Right cardiac atrium (tissue), 5 donors: ENCODE data around the gene GRIK2. TPM values are rescaled to one million over a fixed set of nuclear protein-coding genes. Genes with fewer than 3 reads are reported as not detected.

Experiments used
- ATAC-seq, 2 donors: fragments of 200-7000 bp; cut with Tn5 transposase; one replicate each; pipeline versions ENCODE4 v1.8.0 to v1.9.1; 2020; ENCODE audit warnings: moderate library complexity in 2 of 2, mild to moderate bottlenecking in 1 of 2
- DNase-seq, 3 donors: peaks; one replicate each; pipeline ENCODE4 v3.0.0-alpha.2; 2020
- H3K27ac ChIP-seq: one replicate; pipeline ENCODE4 v1.5.1; 2013; ENCODE audit warnings: mild to moderate bottlenecking, low read length, control low read depth, moderate library complexity
- H3K27me3 ChIP-seq: one replicate; pipeline ENCODE4 v1.6.1; 2013; ENCODE audit not compliant: control insufficient read depth, insufficient read depth
- H3K4me1 ChIP-seq: one replicate; pipeline ENCODE4 v1.6.1; 2013; ENCODE audit warnings: low read length; ENCODE audit not compliant: control insufficient read depth, insufficient read depth
- H3K4me3 ChIP-seq: one replicate; pipeline ENCODE4 v1.5.1; 2013; ENCODE audit warnings: low read length, control low read depth
- H3K9me3 ChIP-seq: one replicate; pipeline ENCODE4 v1.6.1; 2013; ENCODE audit warnings: low read length; ENCODE audit not compliant: control insufficient read depth
- WGBS: extraction: QIAGEN DNeasy Blood & Tissue Kit; methylation state at CpG from one replicate; pipeline ENCODE4 v1.1.7; 2013; 5-methylcytosine and 5-hydroxymethylcytosine counted together
- intact Hi-C, 4 donors: fragments of 100-400 bp; cut with DNase I; formaldehyde crosslinking; loops; one replicate each; pipeline versions ENCODE4 v1.11.0 to v1.14.0; 2022 to 2023
- polyA plus RNA-seq: library from polyadenylated mRNA; stranded (reverse); fragments of 200-250 nt; gene quantifications from one replicate; pipeline ENCODE4 v1.2.3, GENCODE V29; 2013
- total RNA-seq, 4 donors: library from RNA; stranded (reverse); fragmentation: NEBNext Ultra II Directional; extraction: Animal tissue kit (Norgen Biotek cat#: 25700); gene quantifications; one replicate each; pipeline ENCODE4 v1.2.1, GENCODE V29; 2021
- donor health status: healthy with polysubstance abuse.
- donor health status: DM: no; HTN: yes; CAD: no.
- donor health status: DM: no; HTN: no; CAD: no.
- donor health status: DM: no; HTN: yes; CAD: no; lungs with severe emphysema.
- donor health status: DM: yes; HTN: yes; CAD: no.

The GRIK2 gene
- total and polyA plus RNA-seq, 5 donors: 7.6 to 26.7 (median 15.2) TPM

DNA sequence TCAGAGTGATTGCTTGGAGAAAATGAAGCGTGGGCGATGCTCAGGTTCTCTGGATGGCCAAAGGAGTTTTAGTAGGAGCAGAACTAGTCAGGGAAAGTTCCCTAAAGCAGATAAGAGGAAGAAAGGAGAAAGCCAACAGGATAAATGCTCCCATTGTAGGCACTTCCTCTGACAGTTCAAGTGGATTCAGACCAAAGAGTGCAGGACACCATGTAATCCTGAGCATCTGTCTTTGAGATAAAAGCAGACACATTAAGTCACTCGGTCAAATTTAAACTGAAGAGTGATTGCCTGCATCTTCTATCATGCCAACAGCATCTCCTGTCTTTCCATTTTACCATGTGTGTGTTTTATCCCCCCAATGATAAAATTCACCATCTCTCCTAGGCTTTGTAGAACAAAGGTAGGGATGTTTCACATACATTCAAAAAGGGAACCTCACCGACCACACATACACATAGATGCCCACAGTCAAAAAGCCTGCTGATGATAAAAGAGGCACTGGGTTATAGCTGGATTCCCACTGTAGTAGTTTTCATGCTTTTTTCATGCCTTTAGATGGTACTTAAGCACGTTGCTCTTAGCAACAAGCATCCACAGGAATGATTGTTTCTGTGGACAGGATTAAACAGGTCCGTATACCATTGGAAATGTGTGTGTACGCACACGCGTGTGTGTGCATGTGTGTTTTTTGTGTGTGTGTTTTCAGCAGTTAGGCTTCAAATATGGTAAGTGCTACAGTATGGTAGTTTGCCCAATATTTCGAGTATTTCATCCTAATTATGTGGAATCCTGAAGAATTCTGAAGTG, 7.0 kb downstream of the GRIK2 start:
- no peaks in the 10 kb centered on the region for H3K4me1 ChIP-seq
- no peaks in the 10 kb centered on the region for H3K27me3 ChIP-seq
- DNase-seq: no peak
- intact Hi-C loops: no loop called here
- WGBS: 26% methylated on average over 10 of the region's 10 CpGs
- ATAC-seq: no peak
- no peak overlapping the region for H3K27ac ChIP-seq
- no peak overlapping the region for H3K4me3 ChIP-seq
- no peaks in the 10 kb centered on the region for H3K9me3 ChIP-seq

- intact Hi-C loops: no loop called here
- Histone ChIP-seq H3K9me3 (no peaks in the 10 kb centered on the region), H3K27ac (no peak overlapping the region), H3K4me3 (no peak overlapping the region), H3K27me3 (no peaks in the 10 kb centered on the region), H3K4me1 (no peaks in the 10 kb centered on the region)
- no peak for ATAC-seq
- no peak for DNase-seq
- 25% methylated on average over 10 of the region's 10 CpGs for WGBS
These were observed 7.7 kb downstream of the GRIK2 start for GRCh38 chr6:101401171-101401570.

DNA sequence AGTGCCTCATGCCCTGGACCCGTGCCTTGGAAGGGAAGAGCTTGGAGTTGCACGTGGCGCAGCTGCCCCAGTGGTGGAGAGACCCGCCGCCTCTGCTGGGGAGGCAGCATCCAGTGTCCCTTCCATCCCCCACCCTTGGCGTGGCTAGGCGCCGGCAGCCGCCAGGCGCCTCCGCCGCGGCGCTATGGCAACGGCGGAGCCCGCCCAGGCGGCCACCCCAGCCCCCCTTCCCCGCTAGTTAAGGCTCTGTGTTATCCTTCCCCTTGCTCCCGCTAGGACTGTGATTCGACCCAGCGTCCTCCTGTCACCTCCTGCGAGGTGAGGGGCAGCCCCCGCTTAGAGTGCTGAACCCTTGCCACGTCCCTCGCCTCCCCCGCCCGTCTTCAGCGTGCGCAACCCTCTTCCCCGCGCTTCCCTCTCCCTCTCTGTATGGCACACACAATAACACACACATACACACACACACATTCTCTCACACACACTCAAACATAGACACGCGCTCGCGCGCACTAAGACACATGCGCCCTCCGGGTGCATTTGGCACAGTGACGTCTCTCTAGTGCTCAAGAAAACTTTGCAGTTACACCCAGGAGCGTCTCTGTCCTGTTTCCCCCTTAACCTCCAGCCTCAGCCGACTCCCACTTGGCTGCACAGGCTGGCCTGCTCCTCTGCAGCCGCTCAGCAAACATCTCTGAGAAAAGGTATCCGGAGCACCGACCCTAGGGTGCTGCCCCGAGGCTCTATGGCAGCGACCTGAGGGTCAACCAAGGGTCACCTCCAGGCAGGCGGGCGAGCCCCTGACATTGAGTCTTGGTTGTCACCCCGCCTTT, 8.5 kb downstream of the GRIK2 start:
- Histone ChIP-seq H3K27me3 (no peaks in the 10 kb centered on the region), H3K4me1 (no peaks in the 10 kb centered on the region), H3K27ac (peak overlapping the region; percentile 68), H3K4me3 (peak overlapping the region; percentile 43), H3K9me3 (no peaks in the 10 kb centered on the region)
- ATAC-seq (peak; percentile 88 to 89), DNase-seq (peak; percentile 38 to 88 (median 76))
- WGBS: 3% methylated on average over 50 of the region's 50 CpGs
- intact Hi-C loops: no loop called here

DNA sequence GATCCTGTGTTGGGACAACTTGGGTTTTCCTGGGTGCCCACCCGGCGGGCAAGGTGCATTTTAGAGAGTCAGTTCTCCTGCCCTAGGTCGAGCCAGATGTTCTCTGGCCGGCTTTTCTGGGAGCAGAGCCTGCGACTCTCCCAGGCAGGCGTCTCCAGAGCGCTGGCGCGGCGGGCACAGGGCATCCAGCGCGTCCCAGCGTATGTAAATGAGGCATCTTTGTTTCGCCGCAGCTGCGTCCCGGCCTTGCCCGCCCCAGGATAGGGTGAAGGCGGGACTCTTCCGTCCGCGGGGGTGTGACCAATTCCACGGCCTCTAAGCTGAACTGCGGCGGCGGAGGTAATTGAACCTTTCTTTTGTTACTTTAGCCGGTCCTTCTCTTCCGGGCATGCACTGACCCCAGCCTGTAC, 9.1 kb downstream of the GRIK2 start:
- Histone ChIP-seq H3K4me3 (peak overlapping the region; percentile 43), H3K27ac (peak overlapping the region; percentile 68), H3K27me3 (no peaks in the 10 kb centered on the region), H3K9me3 (no peaks in the 10 kb centered on the region), H3K4me1 (no peaks in the 10 kb centered on the region)
- WGBS: 5% methylated on average over 28 of the region's 28 CpGs
- intact Hi-C loops: no loop called here
- peak; percentile 43 to 80 (median 70) for DNase-seq
- peak; percentile 85 for ATAC-seq

DNA sequence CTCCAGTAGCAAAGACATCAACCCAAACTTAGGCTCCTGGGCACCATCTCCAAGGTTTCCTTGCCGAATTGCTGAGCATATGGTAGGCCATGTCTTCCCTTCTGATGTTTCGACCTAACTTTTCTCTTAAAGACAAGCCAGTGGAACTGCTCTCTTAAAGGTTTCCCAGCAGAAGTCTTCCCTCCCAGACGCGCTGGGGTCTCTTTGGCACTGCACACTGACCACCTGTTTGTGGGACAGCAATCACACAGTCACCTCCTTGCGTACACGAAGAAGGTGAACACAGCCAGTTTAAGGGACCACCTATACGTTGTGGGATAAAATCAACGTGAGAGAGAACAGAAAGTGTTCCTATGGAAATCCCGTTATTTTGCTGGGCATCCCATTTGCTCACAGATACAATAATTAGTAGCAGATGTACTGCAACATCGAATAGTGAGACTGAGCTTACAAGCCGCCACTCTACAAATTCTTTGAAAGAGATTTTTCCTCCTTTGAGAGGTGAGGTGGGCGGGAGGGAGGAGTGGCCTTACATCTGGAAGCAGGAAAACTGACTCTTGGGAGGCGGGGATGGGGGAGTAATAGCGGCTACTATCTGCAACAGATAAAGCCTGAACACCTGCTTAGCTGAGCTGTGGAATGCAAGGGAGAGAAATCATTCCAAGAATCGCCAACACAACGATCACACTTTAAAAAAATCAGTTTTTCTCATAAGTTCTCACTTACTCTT, 9.9 kb downstream of the GRIK2 start:
- ATAC-seq (no peak), DNase-seq (no peak)
- Histone ChIP-seq H3K27ac (peak overlapping the region; percentile 9), H3K4me3 (peak overlapping the region; percentile 43), H3K4me1 (no peaks in the 10 kb centered on the region), H3K27me3 (no peaks in the 10 kb centered on the region), H3K9me3 (no peaks in the 10 kb centered on the region)
- intact Hi-C loops: no loop called here
- WGBS: 13% methylated on average over 16 of the region's 16 CpGs

DNA sequence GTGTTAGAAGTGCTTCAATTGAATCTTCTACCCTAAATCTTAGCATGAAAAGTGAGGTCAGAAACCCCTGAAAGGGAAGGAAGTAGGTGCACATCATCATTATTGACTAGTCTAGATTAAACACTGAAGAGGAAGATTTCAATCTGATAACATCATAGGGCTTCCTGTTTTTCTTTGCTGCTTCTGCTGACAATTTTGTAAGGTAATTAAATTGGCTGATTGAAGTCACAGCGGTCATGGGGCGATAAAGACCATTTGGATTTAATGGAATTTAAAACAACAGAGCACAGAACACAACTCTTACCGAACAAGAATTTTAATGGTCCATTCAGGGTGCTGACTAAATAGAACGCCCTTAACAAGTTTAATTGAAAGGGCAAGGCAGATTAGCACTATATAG, 11.3 kb downstream of the GRIK2 start:
- Histone ChIP-seq H3K4me3 (no peak overlapping the region), H3K4me1 (no peaks in the 10 kb centered on the region), H3K27ac (no peak overlapping the region), H3K27me3 (no peaks in the 10 kb centered on the region), H3K9me3 (no peaks in the 10 kb centered on the region)
- intact Hi-C loops: no loop called here
- DNase-seq (no peak), ATAC-seq (no peak)
- 55% methylated on average over 4 of the region's 4 CpGs for WGBS

- DNase-seq (no peak), ATAC-seq (no peak)
- Histone ChIP-seq H3K4me1 (no peaks in the 10 kb centered on the region), H3K9me3 (no peaks in the 10 kb centered on the region), H3K27ac (no peak overlapping the region), H3K27me3 (no peaks in the 10 kb centered on the region), H3K4me3 (no peak overlapping the region)
- intact Hi-C loops: no loop called here
These were observed 20.3 kb downstream of the GRIK2 start for GRCh38 chr6:101413773-101414172.

- no peak for ATAC-seq
- 61% methylated on average over 1 of the region's 1 CpG for WGBS
- intact Hi-C loops: no loop called here
- no peak overlapping the region for H3K4me3 ChIP-seq
- no peak overlapping the region for H3K27ac ChIP-seq
- DNase-seq: no peak
- H3K4me1 ChIP-seq: no peaks in the 10 kb centered on the region
- no peaks in the 10 kb centered on the region for H3K27me3 ChIP-seq
- H3K9me3 ChIP-seq: no peaks in the 10 kb centered on the region
These were observed 24.4 kb downstream of the GRIK2 start for GRCh38 chr6:101417900-101418299.

GRCh38 chr6:101422251-101422650, 28.7 kb downstream of the GRIK2 start:
- Histone ChIP-seq H3K27ac (no peak overlapping the region), H3K27me3 (no peaks in the 10 kb centered on the region), H3K4me3 (no peak overlapping the region), H3K9me3 (no peaks in the 10 kb centered on the region), H3K4me1 (no peaks in the 10 kb centered on the region)
- 82% methylated on average over 1 of the region's 1 CpG for WGBS
- intact Hi-C loops: no loop called here
- DNase-seq: no peak
- no peak for ATAC-seq

- DNase-seq: no peak
- H3K27ac ChIP-seq: no peak overlapping the region
- no peak for ATAC-seq
- WGBS: 90% methylated on average over 1 of the region's 1 CpG
- intact Hi-C loops: no loop called here
- H3K4me3 ChIP-seq: no peak overlapping the region
- no peaks in the 10 kb centered on the region for H3K4me1 ChIP-seq
- H3K27me3 ChIP-seq: no peaks in the 10 kb centered on the region
- H3K9me3 ChIP-seq: no peaks in the 10 kb centered on the region
These were observed 29.3 kb downstream of the GRIK2 start for GRCh38 chr6:101422811-101423210.

DNA sequence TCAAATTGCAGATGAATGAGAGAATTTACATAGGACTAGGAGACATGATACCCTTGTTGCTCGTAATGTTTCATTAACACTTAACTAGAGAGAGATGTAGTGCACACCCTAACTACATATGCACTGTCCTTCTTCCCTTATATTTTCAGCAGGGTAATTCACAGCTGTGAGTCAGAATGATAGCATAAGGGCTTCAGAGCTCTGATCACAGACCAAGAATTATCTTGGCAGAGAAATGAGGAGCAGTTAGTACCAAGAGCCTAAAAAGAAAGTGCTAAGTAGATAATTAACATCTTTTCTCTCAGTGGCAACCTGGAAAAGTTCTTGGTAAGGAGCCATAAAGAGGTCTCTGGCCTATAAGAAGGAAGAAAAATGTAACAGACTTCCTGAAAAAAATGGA, 35.8 kb downstream of the GRIK2 start:
- WGBS: 34% methylated on average over 1 of the region's 1 CpG
- peak; percentile 49 to 60 for ATAC-seq

More for the DNA sequence above, 35.8 kb downstream of the GRIK2 start:
- Histone ChIP-seq H3K4me1 (no peaks in the 10 kb centered on the region), H3K27me3 (no peaks in the 10 kb centered on the region), H3K4me3 (no peak overlapping the region), H3K27ac (no peak overlapping the region), H3K9me3 (no peaks in the 10 kb centered on the region)
- intact Hi-C loops: no loop called here
- no peak for DNase-seq
